Lower lobe of right lung (tissue), 2 donors: Measurements from ENCODE around the gene KRT80. TPM values are rescaled to one million over a fixed set of nuclear protein-coding genes. Genes with fewer than 3 reads are reported as not detected.

ENCODE experiments used
- ATAC-seq, 2 donors: fragments of 200-7000 bp; cut with Tn5 transposase; one replicate each; pipeline ENCODE4 v1.9.1; 2020 to 2022; ENCODE audit warnings: mild to moderate bottlenecking in 2 of 2, moderate library complexity in 2 of 2
- DNase-seq: peaks from one replicate; pipeline ENCODE4 v3.0.0-alpha.2; 2020
- H3K27ac ChIP-seq: fragments of 200-600 bp; one replicate; pipeline ENCODE4 v1.8.0; 2022
- H3K27me3 ChIP-seq: fragments of 200-600 bp; one replicate; pipeline ENCODE4 v1.8.0; 2022; ENCODE audit warnings: low read depth
- H3K36me3 ChIP-seq: fragments of 200-600 bp; one replicate; pipeline ENCODE4 v1.8.0; 2022; ENCODE audit warnings: mild to moderate bottlenecking
- H3K4me1 ChIP-seq: fragments of 200-600 bp; one replicate; pipeline ENCODE4 v1.8.0; 2022
- H3K4me3 ChIP-seq: fragments of 200-600 bp; one replicate; pipeline ENCODE4 v1.8.0; 2022; ENCODE audit warnings: mild to moderate bottlenecking
- H3K9me3 ChIP-seq: fragments of 200-600 bp; one replicate; pipeline ENCODE4 v1.8.0; 2022
- intact Hi-C: fragments of 100-400 bp; cut with DNase I; formaldehyde crosslinking; loops from one replicate; pipeline ENCODE4 v1.11.0; 2022
- total RNA-seq: library from RNA; stranded (reverse); fragmentation: NEBNext Ultra II Directional; extraction: Animal tissue kit (Norgen Biotek cat#: 25700); gene quantifications from one replicate; pipeline ENCODE4 v1.2.1, GENCODE V29; 2021
- TF ChIP-seq, protein P1 (sequence below): fragments of 200-600 bp; IDR thresholded peaks from one replicate; pipeline ENCODE4 v1.8.0; 2022; ENCODE audit warnings: antibody characterized with exemption, mild to moderate bottlenecking
- donor health status: DM: no; HTN: yes; CAD: no; lungs with severe emphysema.

Gene KRT80
- total RNA-seq, 1 donor from 2014 or later, result 3.0 TPM

DNA sequence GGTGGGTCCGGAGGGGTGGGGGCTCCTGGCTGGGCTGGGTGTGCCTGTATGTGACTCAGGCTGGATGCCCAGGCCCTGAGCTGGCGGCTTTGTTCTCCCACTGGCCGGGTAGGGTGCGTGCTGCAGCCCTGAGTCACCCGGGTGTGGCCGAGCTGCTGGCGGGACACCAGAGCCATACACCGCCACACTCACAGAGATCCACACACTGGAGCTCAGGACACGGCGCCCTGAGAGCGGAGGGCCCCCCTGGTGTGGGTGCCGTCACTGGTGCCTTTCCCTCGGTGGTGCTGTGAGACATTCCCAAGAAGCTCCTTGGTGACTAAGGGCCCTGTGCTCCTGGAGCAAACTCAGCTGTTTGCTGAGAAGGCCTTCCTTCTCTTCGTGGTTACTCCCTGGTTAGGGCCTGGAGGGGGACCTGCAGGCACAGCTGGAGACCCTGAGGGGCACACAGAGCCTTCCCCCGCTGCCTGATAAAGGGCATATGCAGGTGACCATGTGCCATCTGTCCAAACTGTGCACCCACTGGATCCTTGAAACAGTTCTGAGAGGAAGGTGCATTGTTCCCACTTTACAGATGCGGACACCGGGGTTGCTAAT lies 44.3 kb downstream of the KRT80 start:
- H3K4me3 ChIP-seq, result no peak overlapping the region
- DNase-seq, result peak; percentile 95
- peaks cover 58% of the 10 kb centered on the region for H3K4me1 ChIP-seq
- peak; percentile 84 to 87 for ATAC-seq
- peak overlapping the region; percentile 92 for H3K27ac ChIP-seq
- H3K9me3 ChIP-seq, result no peaks in the 10 kb centered on the region
- no peaks in the 10 kb centered on the region for H3K36me3 ChIP-seq
- TF ChIP-seq, protein P1, sequence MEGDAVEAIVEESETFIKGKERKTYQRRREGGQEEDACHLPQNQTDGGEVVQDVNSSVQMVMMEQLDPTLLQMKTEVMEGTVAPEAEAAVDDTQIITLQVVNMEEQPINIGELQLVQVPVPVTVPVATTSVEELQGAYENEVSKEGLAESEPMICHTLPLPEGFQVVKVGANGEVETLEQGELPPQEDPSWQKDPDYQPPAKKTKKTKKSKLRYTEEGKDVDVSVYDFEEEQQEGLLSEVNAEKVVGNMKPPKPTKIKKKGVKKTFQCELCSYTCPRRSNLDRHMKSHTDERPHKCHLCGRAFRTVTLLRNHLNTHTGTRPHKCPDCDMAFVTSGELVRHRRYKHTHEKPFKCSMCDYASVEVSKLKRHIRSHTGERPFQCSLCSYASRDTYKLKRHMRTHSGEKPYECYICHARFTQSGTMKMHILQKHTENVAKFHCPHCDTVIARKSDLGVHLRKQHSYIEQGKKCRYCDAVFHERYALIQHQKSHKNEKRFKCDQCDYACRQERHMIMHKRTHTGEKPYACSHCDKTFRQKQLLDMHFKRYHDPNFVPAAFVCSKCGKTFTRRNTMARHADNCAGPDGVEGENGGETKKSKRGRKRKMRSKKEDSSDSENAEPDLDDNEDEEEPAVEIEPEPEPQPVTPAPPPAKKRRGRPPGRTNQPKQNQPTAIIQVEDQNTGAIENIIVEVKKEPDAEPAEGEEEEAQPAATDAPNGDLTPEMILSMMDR, result no peak
- intact Hi-C loops, result no loop called here
- H3K27me3 ChIP-seq, result no peaks in the 10 kb centered on the region

DNA sequence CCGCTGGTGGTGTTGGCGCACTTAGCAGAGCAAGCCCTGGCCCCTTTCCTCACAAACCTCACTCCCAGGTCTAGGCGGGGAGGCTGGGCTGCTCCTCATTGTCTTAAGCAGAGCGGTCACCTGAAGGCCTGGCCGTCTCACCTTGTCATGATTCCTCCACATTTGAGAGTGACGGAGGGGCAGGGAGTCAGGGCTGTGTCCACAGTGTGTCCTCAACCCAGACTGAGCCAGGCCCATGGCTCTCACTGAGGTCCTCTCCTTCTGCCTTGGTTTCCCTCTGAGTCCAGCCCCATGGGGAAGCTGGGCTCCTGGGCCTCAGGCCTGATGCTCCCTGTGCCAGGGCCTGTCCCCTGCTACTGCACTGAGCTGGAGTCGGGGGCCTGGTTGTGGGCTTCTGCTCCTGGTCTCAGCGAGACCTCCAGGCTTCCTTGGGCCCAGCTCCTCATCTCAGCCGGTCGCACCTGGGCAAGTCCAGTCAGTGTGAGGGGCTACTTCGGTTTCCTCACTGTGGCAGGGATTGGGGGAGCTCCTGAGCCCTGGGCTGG lies 44.9 kb downstream of the KRT80 start:
- intact Hi-C loops, result no loop called here
- H3K27ac ChIP-seq, result peak overlapping the region; percentile 92
- no peaks in the 10 kb centered on the region for H3K27me3 ChIP-seq
- no peaks in the 10 kb centered on the region for H3K36me3 ChIP-seq
- H3K4me1 ChIP-seq, result peaks cover 52% of the 10 kb centered on the region
- no peak overlapping the region for H3K4me3 ChIP-seq
- TF ChIP-seq, protein P1, result no peak
- no peak for DNase-seq
- H3K9me3 ChIP-seq, result no peaks in the 10 kb centered on the region
- no peak for ATAC-seq

DNA sequence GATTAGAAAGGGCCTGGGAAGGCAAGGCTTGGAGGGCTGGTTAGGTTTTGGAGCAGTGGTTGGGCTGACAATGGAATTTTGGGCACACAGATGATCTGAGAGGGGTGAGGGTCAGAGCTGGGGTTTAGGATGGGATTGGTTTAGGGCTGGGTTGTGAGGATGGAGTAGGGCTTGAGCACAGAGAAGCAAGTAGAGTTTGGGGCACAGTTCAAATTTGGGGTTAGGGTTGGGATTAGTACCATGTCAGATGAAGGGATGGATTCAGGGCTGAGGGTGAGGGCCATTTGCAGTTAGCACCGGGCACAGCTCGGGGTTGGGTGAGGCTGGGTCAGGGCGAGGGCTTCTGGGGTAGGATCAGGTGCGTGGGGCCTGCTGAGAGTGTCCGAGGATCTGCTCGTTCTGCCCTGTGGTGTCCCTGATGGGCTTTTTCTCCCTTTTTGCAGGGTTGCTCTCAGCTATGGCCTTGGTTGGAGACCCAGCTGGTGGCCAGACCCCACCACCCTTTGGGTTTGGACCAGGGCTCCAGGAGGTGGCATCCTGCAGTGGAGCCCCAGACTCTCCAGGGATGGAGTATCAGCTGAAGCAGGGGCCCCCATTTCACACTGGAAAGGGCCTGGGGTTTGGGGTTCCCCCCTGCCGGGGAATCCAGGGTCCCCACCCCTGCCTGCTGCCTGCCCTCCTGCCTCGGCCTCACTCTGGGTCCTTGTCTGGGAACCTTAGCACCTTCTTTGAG lies 45.6 kb downstream of the KRT80 start:
- Histone ChIP-seq H3K4me1 (peaks cover 48% of the 10 kb centered on the region), H3K4me3 (no peak overlapping the region), H3K27me3 (no peaks in the 10 kb centered on the region), H3K27ac (peak overlapping the region; percentile 92), H3K36me3 (no peaks in the 10 kb centered on the region), H3K9me3 (no peaks in the 10 kb centered on the region)
- intact Hi-C loops, result no loop called here
- ATAC-seq (no peak), DNase-seq (no peak)
- TF ChIP-seq, protein P1, result no peak

DNA sequence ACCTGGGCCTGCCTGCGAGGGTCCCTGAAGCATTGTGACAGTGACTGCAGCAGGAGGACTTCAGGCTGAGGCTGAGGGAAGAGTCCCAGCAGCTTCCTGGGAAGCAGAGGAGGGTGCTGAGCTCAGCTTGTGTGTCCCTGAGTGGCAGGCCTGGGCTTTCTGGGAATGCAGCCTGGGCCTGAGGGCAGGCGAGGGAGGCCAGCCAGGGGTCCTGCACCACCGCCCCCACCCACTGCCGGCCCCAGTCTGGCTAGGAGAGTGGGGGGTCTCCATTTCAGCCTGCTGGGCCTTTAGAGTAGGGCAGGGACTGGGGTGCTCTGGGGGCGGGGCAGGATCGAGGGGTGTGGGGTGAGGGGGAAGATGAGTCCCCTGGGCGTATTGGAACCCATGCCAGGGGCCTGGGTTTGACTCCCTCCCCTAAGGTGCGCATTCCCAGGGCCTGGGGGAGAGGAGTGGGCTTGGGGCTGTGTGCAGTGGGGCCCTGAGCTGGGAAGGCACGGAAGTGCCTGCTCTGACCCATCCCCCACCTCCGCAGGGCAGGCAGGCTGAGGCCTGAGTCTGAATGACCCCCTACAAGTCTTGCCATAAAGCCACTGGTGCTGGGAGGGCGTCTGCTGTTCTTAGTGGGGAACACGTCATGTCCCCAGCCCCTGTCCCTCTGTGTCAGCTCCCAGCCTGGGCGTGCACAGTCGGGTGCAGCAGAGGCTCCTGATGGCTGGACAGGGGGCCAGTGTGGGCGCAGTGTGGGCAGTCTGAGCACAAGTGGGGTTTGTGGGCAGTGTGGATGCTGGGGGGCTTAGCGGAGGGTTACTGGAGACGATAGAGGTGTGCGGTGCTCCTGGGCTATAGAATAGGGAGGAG lies 46.4 kb downstream of the KRT80 start:
- TF ChIP-seq, protein P1, result no peak
- no peaks in the 10 kb centered on the region for H3K9me3 ChIP-seq
- ATAC-seq, result no peak
- peak overlapping the region; percentile 92 for H3K27ac ChIP-seq
- no peaks in the 10 kb centered on the region for H3K27me3 ChIP-seq
- peaks cover 48% of the 10 kb centered on the region for H3K4me1 ChIP-seq
- H3K4me3 ChIP-seq, result no peak overlapping the region
- H3K36me3 ChIP-seq, result no peaks in the 10 kb centered on the region
- intact Hi-C loops, result no loop called here
- DNase-seq, result no peak

DNA sequence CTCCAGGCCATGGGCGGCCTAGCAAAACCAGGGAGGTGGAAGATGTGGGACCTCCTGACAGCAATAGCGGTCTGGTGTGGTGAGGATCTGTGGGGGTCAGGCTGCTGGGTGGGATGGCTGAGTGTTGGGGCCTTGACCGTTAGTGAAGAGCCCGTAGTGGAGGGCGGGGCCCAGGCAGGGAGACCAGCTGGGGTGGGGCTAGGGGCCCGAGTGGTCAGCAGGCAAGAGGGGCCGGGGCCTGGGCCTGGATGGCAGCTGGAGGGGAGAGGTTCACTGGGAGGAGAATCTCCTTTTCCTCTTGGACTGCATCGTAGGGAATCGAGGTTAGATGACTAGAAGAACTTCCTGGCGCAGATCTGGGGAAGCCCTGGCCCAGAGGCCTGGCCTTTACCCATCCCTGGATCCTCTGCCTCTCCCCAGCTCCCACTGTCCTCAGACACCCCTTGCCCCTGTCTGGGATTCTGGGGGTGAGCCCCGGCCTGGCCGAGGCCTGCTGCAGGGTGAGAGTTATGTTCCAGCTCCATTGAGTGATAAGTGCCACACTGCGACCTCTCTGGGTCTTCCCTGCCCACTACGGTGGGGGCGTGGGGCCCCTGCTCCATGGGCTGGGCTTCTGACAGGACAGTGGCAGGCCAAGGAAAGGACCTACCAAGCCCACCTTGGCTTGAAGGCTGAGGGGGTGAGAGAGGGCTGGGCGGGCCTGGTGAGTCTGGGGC lies 47.1 kb downstream of the KRT80 start:
- Histone ChIP-seq H3K4me1 (peaks cover 42% of the 10 kb centered on the region), H3K27ac (peak overlapping the region; percentile 46), H3K27me3 (no peaks in the 10 kb centered on the region), H3K4me3 (no peak overlapping the region), H3K36me3 (no peaks in the 10 kb centered on the region), H3K9me3 (no peaks in the 10 kb centered on the region)
- ATAC-seq (no peak), DNase-seq (no peak)
- intact Hi-C loops, result no loop called here
- TF ChIP-seq, protein P1, result no peak
